ENCODE results near the gene POLDIP3.

- TF ChIP-seq CTCF (IDR thresholded peaks at IDR 0.05), result no peak
- TF ChIP-seq EP300 (IDR thresholded peaks at IDR 0.05), result no peak
Measured at GRCh38 chr22:42654436-42655073, 39.9 kb upstream of the POLDIP3 start.

Data from gastroesophageal sphincter (tissue), 3 donors.